GM06990 (cell line): ENCODE data around the gene PTPRO.
A peak's percentile ranks its signal among the peaks of the same experiment; 100 is the strongest.

Experiments used
- DNase-seq: peaks from one replicate; pipeline ENCODE4 v3.0.0-alpha.2; 2011; ENCODE audit not compliant: insufficient read length; ENCODE audit errors: extremely low read depth
- H3K27me3 ChIP-seq: replicated peaks from 2 replicates; pipeline ENCODE4 v1.6.0; 2011; ENCODE audit warnings: low read length; ENCODE audit not compliant: control insufficient read depth, insufficient read depth
- H3K36me3 ChIP-seq: 2 replicates; pipeline ENCODE4 v1.5.1; 2011; ENCODE audit warnings: low read length; ENCODE audit not compliant: control insufficient read depth, insufficient read depth
- H3K4me3 ChIP-seq: replicated peaks from 2 replicates; pipeline ENCODE4 v1.5.1; 2011; ENCODE audit warnings: low read depth, mild to moderate bottlenecking, control low read depth, low read length
- CTCF ChIP-seq: IDR thresholded peaks from 2 replicates; pipeline ENCODE4 v1.5.1; 2011; ENCODE audit warnings: low read length, control low read depth, mild to moderate bottlenecking, inconsistent platforms; ENCODE audit not compliant: insufficient read depth, poor library complexity, severe bottlenecking

Gene PTPRO

GRCh38 chr12:15541996-15542631 lies 219.8 kb downstream of the PTPRO start:
- no peak for DNase-seq
- Histone ChIP-seq H3K36me3 (no peaks in the 10 kb centered on the region), H3K4me3 (no peak overlapping the region), H3K27me3 (no peaks in the 10 kb centered on the region)
- TF ChIP-seq CTCF, result no peak

GRCh38 chr12:15543347-15543746 lies 221.0 kb downstream of the PTPRO start:
- no peak for TF ChIP-seq CTCF
- Histone ChIP-seq H3K27me3 (no peaks in the 10 kb centered on the region), H3K4me3 (no peak overlapping the region), H3K36me3 (no peaks in the 10 kb centered on the region)
- DNase-seq, result no peak

- no peak for DNase-seq
- no peak for TF ChIP-seq CTCF
Measured at GRCh38 chr12:15544589-15544988, 222.3 kb downstream of the PTPRO start.

GRCh38 chr12:15545334-15545733 lies 223.0 kb downstream of the PTPRO start:
- Histone ChIP-seq H3K27me3 (no peaks in the 10 kb centered on the region), H3K4me3 (no peak overlapping the region), H3K36me3 (no peaks in the 10 kb centered on the region)
- DNase-seq, result no peak
- no peak for TF ChIP-seq CTCF

More at GRCh38 chr12:15544589-15544988, 222.3 kb downstream of the PTPRO start:
- no peaks in the 10 kb centered on the region for H3K36me3 ChIP-seq
- H3K4me3 ChIP-seq, result no peak overlapping the region
- no peaks in the 10 kb centered on the region for H3K27me3 ChIP-seq

GRCh38 chr12:15546102-15546701 lies 223.9 kb downstream of the PTPRO start:
- peak; percentile 58 for DNase-seq
- Histone ChIP-seq H3K4me3 (peak overlapping the region; percentile 15; the same call in 1 of the 2 replicates), H3K27me3 (no peaks in the 10 kb centered on the region), H3K36me3 (no peaks in the 10 kb centered on the region)
- no peak for TF ChIP-seq CTCF
